Renal cortex interstitium (tissue), 11 donors: ENCODE results near the gene LAMB2. TPM values are rescaled to one million over a fixed set of nuclear protein-coding genes. Genes with fewer than 3 reads are reported as not detected.

Source experiments
- DNase-seq, 11 donors: peaks; one replicate each; pipeline ENCODE4 v3.0.0-alpha.2; 2013; ENCODE audit warnings: low read depth in 9 of 11, low spot score in 4 of 11; ENCODE audit errors: extremely low read depth in 1 of 11
- polyA plus RNA-seq, 3 donors: library from polyadenylated mRNA; unstranded; fragments of 120-200 nt; gene quantifications; one replicate each; pipeline ENCODE4 v1.2.1, GENCODE V29; 2013; ENCODE audit not compliant: insufficient read length in 3 of 3

LAMB2 gene
- polyA plus RNA-seq, 3 donors, result 357 to 459 (median 441) TPM

DNA sequence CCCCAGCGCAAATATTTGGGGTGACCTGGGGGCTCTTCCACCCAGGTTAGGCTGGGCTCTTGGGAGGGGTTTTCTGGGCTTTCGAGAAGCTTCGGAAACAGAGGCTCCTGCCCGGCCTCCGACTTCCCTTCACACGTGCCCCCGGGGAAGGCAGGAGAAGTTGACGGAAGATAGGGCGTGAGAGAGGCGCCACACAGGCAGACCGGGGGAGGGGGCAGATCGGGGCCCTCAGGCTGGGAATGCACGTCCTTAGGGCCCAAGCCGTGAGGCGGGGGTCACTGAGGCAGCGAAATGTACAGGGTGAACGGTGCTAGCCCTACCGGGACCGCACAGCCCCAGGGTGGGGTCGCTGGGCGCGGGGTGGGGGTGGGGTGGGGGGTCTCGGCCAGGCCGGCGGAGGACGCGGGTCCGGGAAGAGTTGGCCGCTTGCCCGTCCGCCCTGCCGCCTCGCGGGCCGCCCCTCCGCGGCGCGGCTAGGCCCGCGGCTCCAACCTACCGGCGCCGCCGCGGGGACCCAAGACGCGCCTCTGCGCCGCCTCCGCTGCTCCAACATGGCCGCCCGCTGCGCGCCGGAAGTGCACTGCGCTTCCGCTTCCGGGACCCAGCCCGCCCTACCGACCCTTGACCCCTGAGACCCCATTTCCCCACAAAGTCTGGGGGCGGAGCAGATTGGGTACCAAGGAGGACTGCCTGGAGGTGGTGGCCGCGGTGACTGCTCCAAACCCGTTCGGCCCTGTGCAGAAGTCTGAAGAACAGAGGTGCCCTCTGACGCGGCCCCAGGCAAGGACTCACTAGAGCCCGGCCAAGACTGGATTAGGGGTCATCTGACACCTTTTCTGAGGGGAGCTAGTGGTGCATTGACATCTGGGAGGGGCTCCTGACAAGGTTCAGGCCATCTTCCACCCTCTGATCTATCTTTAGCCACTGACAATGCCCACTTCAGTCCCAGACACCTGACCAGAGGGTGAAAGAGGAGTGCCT is 33.2 kb upstream of the LAMB2 start, which contains the start of gene CCDC71:
TSS of gene CCDC71 (minus strand) at position 561 of the 981 bp plus-strand sequence. CDS start 2,123 bp downstream, outside the sequence.
- peak in 10 of 11 donors; percentile 33 to 70 (median 65) for DNase-seq

DNA sequence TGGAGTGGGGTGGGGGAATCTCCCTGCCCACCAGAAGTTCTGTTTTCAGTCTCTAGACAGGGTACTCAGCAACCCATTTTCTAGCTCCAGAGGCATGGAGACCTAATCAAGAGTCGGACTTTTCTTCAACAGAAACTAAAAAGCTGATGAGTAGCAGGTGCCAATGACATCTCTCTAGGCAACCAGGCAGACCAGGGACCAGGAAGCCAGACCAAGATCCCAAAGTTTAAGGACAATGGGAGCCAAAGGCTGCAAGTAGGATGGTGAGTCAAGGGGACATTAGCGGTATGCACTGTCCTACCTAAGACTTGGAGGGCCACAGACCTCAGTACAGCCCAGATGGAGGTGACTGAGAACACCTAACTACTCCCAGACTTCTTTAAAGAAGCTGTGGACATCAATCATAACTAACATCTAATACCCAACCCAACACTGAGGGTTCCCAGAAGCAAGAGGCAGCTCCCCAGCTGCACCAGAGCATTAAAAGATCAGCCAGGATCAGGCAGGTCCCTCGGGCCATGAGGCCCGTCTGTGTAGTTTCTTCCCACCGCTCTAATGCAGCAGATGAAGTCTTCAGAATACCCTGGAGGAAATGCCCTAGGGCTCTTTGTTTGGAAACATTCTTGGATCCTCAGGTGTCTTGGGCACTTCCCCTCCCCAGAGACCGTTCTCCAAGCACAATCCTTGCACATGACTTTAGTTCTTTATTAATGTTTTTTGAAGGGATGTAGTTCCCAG is 32.3 kb upstream of the LAMB2 start:
- no peak for DNase-seq

DNA sequence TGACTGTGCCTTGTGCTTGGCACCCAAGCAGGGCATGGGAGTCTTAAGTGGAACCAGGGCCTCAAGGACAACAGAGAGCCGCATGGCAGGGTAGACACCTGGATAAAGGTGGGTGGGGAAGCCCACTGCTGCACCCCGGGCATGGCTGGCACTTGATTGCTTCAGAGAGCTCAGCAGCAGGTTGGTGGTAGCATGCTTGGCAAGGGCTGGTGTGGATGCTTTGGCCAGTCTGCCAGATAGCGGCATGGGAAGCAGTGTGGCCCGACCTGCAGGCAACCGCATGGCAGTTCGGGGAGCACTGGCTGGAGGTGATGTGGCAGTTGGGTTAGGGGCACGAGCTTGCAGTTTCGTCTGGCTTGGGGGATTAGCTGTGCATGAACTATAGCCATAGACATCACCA is 30.8 kb upstream of the LAMB2 start:
- no peak for DNase-seq

DNA sequence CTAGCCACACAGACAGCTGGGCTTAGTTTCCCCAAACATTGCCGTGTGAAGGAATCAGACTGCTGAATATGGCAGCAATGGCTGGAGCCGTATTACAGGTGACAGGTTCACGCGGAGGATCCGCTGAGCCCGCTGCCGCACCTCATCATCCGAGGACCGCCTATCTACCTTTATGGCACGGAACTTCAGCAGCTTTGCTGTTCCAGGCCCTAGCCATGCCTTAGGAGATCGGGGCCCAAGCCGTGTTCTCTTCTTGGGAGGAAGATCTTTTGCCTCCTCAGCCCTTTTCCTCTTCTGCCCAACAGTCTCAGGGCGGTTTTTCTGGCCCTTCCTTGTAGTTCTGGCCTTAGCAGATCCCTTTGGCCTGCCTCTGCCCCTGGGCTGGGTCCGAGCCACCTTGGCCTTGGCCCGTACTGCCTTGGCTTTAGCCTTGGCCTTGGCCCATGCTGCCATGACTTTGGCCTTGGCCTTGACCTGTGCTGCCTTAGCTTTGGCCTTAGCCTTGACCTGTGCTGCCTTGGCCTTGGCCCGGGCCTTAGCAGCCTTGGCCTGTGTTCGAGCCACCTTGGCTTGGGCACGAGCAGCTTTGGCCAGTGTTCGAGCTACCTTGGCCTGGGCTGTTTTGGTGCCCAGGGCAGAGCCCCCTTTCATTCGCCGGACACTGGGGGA is 30.0 kb upstream of the LAMB2 start:
- DNase-seq, result no peak

DNA sequence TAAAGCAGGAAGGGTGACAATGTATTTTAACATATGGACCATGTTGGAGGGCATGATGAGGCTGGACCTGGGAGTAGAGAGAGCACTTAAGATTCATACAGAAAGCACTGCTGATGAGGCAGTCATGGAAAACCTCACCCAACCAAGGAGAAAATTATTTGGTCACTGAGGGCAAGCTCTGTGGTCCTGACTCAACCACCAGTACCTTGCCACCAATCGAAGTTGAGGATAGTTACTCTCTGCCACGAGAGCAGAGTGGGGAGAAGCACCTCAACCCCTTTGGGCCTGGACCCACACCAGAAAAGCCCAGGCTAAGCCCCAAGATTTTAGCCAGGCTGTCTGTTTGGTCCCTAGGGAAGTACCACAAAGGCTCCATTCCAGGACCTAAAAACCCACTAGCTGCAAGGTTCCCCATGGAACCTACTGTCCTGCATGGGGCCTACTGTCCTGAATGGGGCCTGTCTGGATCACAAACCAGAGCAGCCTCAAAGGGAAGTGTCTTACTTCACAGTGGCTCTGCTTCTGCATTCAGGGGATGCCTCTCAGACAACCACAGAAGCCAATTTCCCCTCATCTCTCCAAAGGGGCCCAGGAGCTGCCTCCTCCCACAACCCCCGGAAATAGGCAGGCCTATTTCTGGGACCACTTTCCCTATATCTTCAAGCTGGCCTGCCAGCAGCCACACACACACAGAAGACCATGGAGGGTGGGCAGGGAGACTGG is 29.1 kb upstream of the LAMB2 start:
- no peak for DNase-seq

DNA sequence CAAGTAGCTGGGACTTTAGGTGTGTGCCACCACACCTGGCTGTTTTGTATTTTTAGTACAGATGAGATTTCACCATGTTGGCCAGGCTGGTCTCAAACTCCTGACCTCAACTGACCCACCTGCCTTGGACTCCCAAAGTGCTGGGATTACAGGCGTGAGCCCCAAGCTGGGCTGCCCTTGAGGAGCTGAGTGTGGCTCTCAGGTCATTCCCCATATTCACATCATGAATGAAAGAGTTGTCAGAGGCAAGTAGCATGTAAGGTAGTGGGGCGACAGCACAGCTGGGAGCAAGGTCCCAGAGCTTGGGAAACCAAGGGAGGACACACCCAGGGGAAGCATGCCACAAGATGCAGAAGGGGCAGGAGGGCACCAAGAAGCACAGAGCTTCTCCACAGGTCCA is 28.3 kb upstream of the LAMB2 start:
- DNase-seq, result no peak

DNA sequence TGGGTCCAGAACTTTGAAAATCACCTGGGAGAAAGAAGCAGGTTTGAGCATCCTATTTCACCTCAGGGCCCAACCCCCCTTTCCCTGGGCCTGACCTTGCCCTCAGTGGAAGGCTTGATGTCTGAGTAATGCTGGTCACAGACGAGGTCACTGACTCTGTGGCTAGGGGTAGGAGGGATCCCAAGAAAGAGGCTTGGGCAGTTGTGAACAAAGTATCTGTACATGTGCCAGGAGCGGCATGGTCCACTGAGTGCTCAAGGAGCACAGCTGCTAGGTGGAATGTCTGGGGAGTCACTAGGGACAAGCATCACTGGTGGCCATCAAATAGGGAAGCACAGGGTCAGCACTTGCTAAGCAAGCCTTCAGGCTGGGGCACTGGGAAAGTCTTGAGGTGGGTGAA is 25.9 kb upstream of the LAMB2 start:
- no peak for DNase-seq

DNA sequence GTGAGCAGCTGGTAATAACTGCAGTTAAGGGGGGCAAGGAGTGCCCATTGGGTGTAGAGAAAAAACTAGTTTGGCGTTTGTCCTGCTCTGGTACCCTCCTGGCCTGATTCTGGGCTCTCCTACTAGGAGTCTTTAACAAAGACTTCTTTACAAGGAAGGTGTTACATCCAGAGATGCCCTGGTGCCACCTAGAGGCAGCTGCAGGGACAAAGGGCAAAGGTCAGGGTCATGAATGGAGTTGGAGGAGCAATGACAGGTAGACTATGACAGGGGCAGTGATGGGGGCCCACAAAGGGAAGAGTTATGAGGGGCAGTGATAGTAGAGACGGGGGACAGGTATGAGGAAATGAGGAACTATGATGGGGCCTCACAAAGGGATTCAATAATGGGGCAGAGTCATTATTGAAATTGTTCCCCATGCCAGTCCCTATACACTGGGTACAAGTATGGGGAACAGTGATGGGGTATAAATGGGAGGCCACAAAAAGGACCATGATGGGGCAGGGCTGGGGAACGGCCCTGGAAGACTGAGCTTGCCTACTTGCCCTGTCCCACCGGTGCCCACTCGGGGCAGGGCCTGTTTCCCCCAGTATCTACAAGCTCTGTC is 25.4 kb upstream of the LAMB2 start:
- DNase-seq, result no peak

DNA sequence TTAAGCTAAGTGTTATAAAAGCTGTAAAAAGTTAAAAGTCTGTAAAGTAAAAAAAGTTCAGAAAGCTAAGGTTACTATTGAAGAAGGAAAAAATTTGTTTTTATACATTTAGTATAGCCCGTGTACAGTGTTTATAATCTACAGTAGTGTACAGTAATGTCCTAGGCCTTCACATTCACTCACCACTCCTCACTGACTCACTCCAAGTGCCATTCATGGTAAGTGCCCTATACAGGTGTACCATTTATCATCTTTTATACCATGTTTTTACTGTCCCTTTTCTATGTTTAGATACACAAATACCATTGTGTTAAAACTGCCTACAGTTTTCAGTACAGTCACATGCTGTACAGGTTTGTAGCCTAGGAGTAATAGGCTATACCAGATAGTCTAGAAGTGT is 24.4 kb upstream of the LAMB2 start:
- no peak for DNase-seq

DNA sequence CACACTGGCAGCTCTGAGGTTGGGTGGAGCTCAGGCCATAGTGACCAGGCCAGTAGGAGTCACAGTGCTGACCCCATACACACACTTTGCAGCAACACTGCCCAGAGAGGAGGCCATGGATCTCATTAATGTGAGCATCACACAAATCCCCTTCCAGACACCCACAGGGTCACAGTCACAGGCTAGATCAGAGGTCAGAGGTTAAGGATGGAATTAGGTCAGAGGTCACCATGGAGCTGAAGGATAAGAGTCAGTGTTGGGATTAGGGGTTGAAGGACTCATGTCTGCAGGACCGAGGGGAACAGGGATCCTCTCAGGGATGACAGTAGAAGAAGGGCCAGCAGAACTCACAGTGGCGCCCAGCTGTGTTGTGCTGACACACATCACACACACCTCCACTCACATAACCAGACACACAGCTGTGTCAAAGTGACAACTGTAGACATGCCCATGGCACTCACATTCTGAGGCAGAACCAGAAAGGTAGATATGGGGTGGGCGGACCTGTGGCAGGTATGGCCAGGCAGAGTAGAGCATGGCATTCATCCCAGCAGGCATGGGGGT is 20.6 kb upstream of the LAMB2 start:
- no peak for DNase-seq

DNA sequence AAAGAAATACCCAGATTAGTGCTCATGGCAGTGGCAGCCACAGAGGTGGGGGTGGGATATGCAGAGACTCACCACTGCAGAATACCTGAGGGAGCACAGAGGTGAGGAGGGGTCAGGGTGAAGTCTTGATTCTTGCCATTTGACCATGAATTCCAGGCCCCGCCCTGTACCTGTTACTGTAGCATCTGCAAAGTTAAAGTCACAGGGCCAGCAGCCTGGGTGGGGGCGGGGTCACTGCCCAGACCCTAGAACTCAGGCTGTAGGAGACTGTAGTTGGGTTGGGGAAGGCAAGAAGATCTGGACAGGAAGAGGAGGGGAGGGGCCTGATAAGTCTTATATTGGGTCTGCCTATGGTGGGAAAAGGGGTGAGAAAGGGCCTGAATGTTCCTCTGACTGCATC is 18.8 kb upstream of the LAMB2 start:
- DNase-seq, result no peak

DNA sequence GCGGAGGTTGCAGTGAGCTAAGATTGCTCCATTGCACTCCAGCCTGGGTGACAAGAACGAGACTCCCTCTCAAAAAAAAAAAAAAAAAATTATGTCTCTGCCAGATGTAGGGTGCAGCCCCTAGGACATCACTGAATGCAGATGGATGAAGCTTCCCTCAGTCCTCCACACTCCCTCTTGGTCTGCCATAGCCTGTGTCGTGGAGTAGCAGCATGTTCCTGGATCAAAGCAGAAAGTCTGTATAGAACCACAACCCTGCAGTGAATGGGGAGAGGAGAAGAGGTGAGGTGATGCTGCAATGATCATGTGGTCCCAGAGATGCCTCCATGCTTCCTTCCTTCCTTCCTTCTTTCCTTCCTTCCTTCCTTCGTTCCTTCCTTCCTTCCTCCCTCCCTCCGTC is 15.3 kb upstream of the LAMB2 start:
- DNase-seq, result no peak

DNA sequence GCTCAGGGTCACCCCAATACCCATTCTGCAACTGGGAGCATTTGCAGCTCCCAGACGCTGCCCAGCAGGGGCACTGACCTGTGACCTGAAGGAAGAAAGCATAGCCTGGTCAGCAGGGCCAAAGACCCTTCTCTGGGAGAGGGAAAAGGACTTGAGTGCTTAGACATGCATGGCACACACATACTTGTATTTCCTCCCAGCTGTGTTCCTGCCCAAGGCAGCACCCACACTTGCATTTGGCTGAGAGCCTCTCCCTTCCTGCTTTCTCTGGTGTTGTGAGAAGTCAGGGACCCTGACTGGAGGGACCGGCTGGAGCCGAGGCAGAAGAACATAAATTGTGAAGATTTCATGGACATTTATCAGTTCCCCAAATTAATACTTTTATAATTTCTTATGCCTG is 7.2 kb upstream of the LAMB2 start:
- DNase-seq, result no peak

DNA sequence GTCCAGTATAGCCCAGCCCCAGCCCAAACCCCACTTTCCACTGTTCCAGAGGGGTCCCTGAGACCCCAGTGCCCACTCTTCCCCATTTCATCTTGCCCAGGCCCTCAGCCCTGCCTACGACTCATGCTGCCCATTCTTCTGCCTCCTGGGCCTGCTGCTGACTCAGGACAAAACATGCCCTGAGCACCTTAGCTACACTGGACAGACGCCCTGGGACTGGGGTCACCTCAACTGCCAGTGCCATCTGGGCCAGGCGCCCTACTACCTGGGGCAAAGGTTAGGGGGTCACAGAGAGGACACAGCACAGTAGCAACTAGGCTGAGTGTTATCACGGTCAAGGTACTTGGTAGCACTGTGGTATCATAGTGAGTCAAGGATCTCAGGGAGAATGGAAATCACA is 2.6 kb upstream of the LAMB2 start:
- DNase-seq, result no peak

DNA sequence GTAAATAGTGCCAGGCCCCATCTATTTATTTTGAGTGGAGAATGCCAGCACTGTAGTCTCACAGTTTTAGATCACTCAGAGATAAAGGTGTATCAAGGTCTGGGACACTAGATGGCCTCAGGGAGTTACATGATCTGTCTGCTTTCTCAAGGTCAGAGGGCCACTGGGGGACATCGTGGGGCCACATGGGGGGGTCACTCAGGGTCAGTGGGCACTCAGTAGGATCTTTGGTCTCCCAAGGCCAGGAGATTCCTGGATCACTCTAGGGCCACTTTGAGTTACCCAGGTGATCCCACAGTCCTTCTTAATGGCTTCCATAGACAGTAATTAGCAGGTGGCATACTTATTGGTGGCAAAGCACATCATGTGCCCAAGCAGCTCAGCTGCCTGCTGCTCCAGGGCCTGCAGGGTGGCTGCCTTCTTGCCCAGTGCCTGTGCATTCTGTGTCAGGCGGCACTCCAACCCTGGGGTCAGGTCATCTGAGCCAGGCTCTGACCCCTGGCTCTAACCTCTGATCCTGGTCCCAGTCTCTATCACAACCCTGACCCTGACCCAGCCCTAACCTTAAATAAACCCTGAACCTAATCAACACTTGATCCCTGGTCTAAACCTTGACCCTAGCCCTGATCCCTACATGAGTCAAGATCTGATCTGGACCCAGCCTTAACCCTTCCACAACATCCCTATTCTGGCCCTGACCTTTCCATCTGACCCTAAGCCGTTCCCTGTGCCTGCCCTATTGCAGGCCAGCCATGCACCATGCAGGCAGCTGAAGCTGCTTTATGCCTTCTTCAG is 1.8 kb upstream of the LAMB2 start:
- DNase-seq, result no peak

DNA sequence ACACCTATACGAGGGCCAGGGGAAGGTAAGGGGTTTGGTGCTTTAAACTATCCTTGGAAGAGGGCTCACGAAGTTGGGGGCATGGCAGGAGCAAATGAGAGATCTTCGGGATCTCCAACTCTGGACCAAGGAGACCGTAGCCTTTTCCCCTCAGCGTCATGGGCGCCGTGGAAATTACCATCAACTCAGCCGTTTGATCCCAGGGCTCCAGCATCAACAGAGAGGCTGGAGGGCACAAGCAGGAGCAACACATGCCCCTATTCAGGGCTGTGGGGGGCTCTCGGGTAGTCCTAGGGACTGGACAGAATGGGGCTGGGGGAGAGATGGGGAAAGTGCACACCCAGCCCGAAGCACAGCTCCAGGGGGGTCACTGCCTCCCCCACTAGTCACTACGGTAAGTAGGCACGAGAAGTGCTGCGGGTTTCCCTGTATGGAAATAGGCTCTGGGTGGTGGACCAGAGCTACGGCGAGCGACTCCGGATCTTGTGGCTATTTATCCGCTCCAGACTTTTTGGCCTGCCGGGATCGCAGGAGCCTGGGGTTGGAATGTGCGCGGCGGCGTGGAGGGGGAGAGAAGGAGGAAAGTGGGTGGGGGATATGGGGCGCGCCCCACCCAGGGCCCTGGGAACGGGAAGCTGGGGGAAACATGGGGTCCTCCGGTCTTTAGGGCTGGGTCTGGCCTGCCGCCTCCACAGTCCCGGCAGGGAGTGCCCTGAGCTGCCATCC is 539 bp upstream of the LAMB2 start:
- DNase-seq, result peak; percentile 66 to 92 (median 83)

DNA sequence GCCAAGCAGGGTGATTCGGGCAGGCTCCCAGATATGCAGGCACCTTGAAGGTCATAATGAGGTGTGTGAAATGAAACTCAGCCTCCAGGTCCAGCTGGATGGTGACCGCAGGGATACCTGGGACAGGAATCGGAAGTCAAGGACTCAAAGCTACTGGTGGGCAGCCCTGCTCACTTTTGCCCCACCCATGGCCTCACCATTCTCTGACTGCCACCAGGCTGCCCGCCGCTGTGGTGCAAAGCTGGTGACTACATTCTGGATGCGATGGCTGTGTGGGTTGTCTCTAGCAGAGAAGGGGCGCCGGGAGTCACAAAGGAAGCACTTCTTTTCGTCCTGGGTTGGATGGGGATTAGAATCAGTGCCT is 795 bp downstream of the LAMB2 start:
- DNase-seq, result no peak
